RWPE2 (cell line): Measurements from ENCODE around the gene ROR2.

Experiments used
- ATAC-seq: fragments of 200-7000 bp; cut with Tn5 transposase; 3 replicates; pipeline ENCODE4 v1.9.1; 2021; ENCODE audit warnings: low read depth
- DNase-seq: peaks from one replicate; pipeline ENCODE4 v3.0.0-alpha.2; 2020; ENCODE audit warnings: low spot score
- H3K27ac ChIP-seq: fragments of 450-650 bp; 2 replicates; pipeline ENCODE4 v1.5.1; 2017; ENCODE audit warnings: mild to moderate bottlenecking; ENCODE audit not compliant: poor library complexity, severe bottlenecking
- H3K27me3 ChIP-seq: fragments of 250-450 bp; sonication (Bioruptor Pico); 2 replicates; pipeline ENCODE4 v1.5.1; 2021; ENCODE audit warnings: mild to moderate bottlenecking, moderate library complexity; ENCODE audit not compliant: insufficient read depth, poor library complexity, severe bottlenecking
- H3K36me3 ChIP-seq: fragments of 250-450 bp; sonication (Bioruptor Pico); 2 replicates; pipeline ENCODE4 v1.5.1; 2020; ENCODE audit warnings: low read depth, mild to moderate bottlenecking, moderate library complexity
- H3K4me1 ChIP-seq: fragments of 250-450 bp; sonication (Bioruptor Pico); 2 replicates; pipeline ENCODE4 v1.5.1; 2021; ENCODE audit warnings: mild to moderate bottlenecking, moderate library complexity; ENCODE audit not compliant: insufficient read depth, poor library complexity, severe bottlenecking
- H3K4me3 ChIP-seq: fragments of 250-450 bp; sonication (Bioruptor Pico); 2 replicates; pipeline ENCODE4 v1.5.1; 2021; ENCODE audit warnings: mild to moderate bottlenecking, moderate library complexity; ENCODE audit not compliant: severe bottlenecking
- H3K9me3 ChIP-seq: fragments of 250-450 bp; sonication (Bioruptor Pico); 2 replicates; pipeline ENCODE4 v1.5.1; 2021; ENCODE audit warnings: mild to moderate bottlenecking, moderate library complexity; ENCODE audit not compliant: severe bottlenecking
- CTCF ChIP-seq: fragments of 450-650 bp; IDR thresholded peaks from one replicate; pipeline ENCODE4 v1.5.1; 2017; ENCODE audit warnings: mild to moderate bottlenecking, moderate library complexity; ENCODE audit not compliant: poor library complexity, severe bottlenecking

The ROR2 gene

GRCh38 chr9:91562416-91562815, 387.6 kb downstream of the ROR2 start:
- Histone ChIP-seq H3K4me1 (no peaks in the 10 kb centered on the region), H3K36me3 (no peaks in the 10 kb centered on the region), H3K4me3 (no peak overlapping the region), H3K27ac (no peak overlapping the region), H3K27me3 (no peaks in the 10 kb centered on the region), H3K9me3 (no peaks in the 10 kb centered on the region)
- TF ChIP-seq CTCF = no peak
- no peak for DNase-seq
- ATAC-seq = no peak

- no peak for TF ChIP-seq CTCF
- no peak for DNase-seq
- Histone ChIP-seq H3K9me3 (no peaks in the 10 kb centered on the region), H3K4me3 (no peak overlapping the region), H3K36me3 (no peaks in the 10 kb centered on the region), H3K27me3 (no peaks in the 10 kb centered on the region), H3K27ac (no peak overlapping the region), H3K4me1 (no peaks in the 10 kb centered on the region)
- ATAC-seq = no peak
Measured at GRCh38 chr9:91560301-91560700, 389.7 kb downstream of the ROR2 start.

GRCh38 chr9:91558879-91559278, 391.1 kb downstream of the ROR2 start:
- Histone ChIP-seq H3K4me1 (no peaks in the 10 kb centered on the region), H3K9me3 (no peaks in the 10 kb centered on the region), H3K36me3 (no peaks in the 10 kb centered on the region), H3K27ac (no peak overlapping the region), H3K27me3 (no peaks in the 10 kb centered on the region), H3K4me3 (no peak overlapping the region)
- ATAC-seq = no peak
- no peak for TF ChIP-seq CTCF
- DNase-seq = no peak

GRCh38 chr9:91558395-91558794, 391.6 kb downstream of the ROR2 start:
- no peaks in the 10 kb centered on the region for H3K9me3 ChIP-seq
- no peak overlapping the region for H3K4me3 ChIP-seq
- H3K27me3 ChIP-seq = no peaks in the 10 kb centered on the region
- DNase-seq (no peak), ATAC-seq (no peak)
- no peaks in the 10 kb centered on the region for H3K4me1 ChIP-seq
- H3K27ac ChIP-seq = no peak overlapping the region
- no peaks in the 10 kb centered on the region for H3K36me3 ChIP-seq
- TF ChIP-seq CTCF = no peak

- no peak for TF ChIP-seq CTCF
- no peak overlapping the region for H3K27ac ChIP-seq
- ATAC-seq = no peak
- H3K36me3 ChIP-seq = no peaks in the 10 kb centered on the region
- H3K4me1 ChIP-seq = no peaks in the 10 kb centered on the region
- no peak overlapping the region for H3K4me3 ChIP-seq
- DNase-seq = no peak
- no peaks in the 10 kb centered on the region for H3K27me3 ChIP-seq
- H3K9me3 ChIP-seq = no peaks in the 10 kb centered on the region
Measured at GRCh38 chr9:91557327-91557726, 392.7 kb downstream of the ROR2 start.
